Panc1 (cell line): ENCODE data around the gene POGK. TPM values are rescaled to one million over a fixed set of nuclear protein-coding genes. Genes with fewer than 3 reads are reported as not detected.

Experiments
- ATAC-seq: fragments of 200-7000 bp; cut with Tn5 transposase; 2 replicates; pipeline ENCODE4 v1.9.1; 2020; ENCODE audit warnings: mild to moderate bottlenecking, moderate library complexity
- BruUV-seq: library from RNA; stranded (reverse); fragments of 400-500 nt; replicated peaks from 2 replicates; lab custom pipeline; 2021; lab: Mats Ljungman, UMichigan
- CTCF ChIA-PET: fragments of 300-600 bp; sonication (Branson Sonifier 250); formaldehyde crosslinking; loops from one replicate; lab custom pipeline; 2022; ENCODE audit warnings: antibody characterized with exemption; lab: Charles Lee
- POLR2A ChIA-PET: fragments of 300-600 bp; sonication (Branson Sonifier 250); formaldehyde crosslinking; loops from one replicate; lab custom pipeline; 2022; ENCODE audit warnings: antibody characterized with exemption; lab: Charles Lee
- DNase-seq: peaks from one replicate; pipeline ENCODE4 v3.0.0-alpha.2; 2010; ENCODE audit warnings: low read depth, low spot score
- H3K27ac ChIP-seq: 2 replicates; pipeline ENCODE4 v1.5.1; 2011; ENCODE audit warnings: mild to moderate bottlenecking, low read length, inconsistent platforms
- H3K27me3 ChIP-seq: fragments of 200-500 bp; sonication (Bioruptor generic); 2 replicates; pipeline ENCODE4 v1.6.0; 2014; ENCODE audit warnings: low read length, inconsistent platforms; ENCODE audit not compliant: control insufficient read depth, insufficient read depth
- H3K36me3 ChIP-seq: fragments of 200-500 bp; sonication (Bioruptor generic); 2 replicates; pipeline ENCODE4 v1.5.1; 2014; ENCODE audit warnings: inconsistent platforms, mild to moderate bottlenecking, low read length, moderate library complexity; ENCODE audit not compliant: control insufficient read depth, insufficient read depth
- H3K4me1 ChIP-seq: 2 replicates; pipeline ENCODE4 v1.5.1; 2011; ENCODE audit warnings: inconsistent platforms, mild to moderate bottlenecking, low read length, moderate library complexity; ENCODE audit not compliant: control insufficient read depth, insufficient read depth
- H3K4me3 ChIP-seq, 2 experiments: 2 replicates each; pipeline ENCODE4 v1.5.1; 2011 to 2012; ENCODE audit warnings: low read depth in 2 of 2, low read length in 2 of 2, mild to moderate bottlenecking in 2 of 2, inconsistent platforms in 1 of 2, moderate library complexity in 1 of 2
- H3K9me3 ChIP-seq: fragments of 200-500 bp; sonication (Bioruptor generic); 2 replicates; pipeline ENCODE4 v1.5.1; 2014; ENCODE audit warnings: low read depth, mild to moderate bottlenecking, inconsistent platforms, low read length, moderate library complexity; ENCODE audit not compliant: control insufficient read depth, insufficient read depth
- POLR2AphosphoS5 ChIP-seq: IDR thresholded peaks from 2 replicates; pipeline ENCODE4 v1.6.1; 2012; ENCODE audit warnings: mild to moderate bottlenecking, low read depth, low read length, moderate library complexity
- SIN3A ChIP-seq: IDR thresholded peaks from 2 replicates; pipeline ENCODE4 v1.6.1; 2012; ENCODE audit warnings: low read depth, mild to moderate bottlenecking, low read length, moderate library complexity, borderline replicate concordance; ENCODE audit not compliant: insufficient read depth
- TCF7L2 ChIP-seq: IDR thresholded peaks from 2 replicates; pipeline ENCODE4 v1.6.1; 2011; ENCODE audit warnings: mild to moderate bottlenecking, low read depth, low read length, inconsistent platforms
- in situ Hi-C: cut with HindIII; loops from 2 replicates; pipeline ENCODE4 v1.10.0; 2016; ENCODE audit warnings: low sequenced_read_pairs, low pct_unique_long_range_greater_than_20kb
- intact Hi-C: fragments of 100-400 bp; cut with micrococcal nuclease; formaldehyde crosslinking; loops from one replicate; pipeline ENCODE4 v1.10.0; 2022; ENCODE audit not compliant: unreplicated experiment
- total RNA-seq: library from RNA; stranded (reverse); gene quantifications from one replicate; pipeline ENCODE4 v1.2.1, GENCODE V29; 2021; ENCODE audit not compliant: unreplicated experiment
- TF ChIP-seq, protein P1 (sequence below): fragments of 450-650 bp; IDR thresholded peaks from 2 replicates; pipeline ENCODE4 v1.5.1; 2017; ENCODE audit warnings: mild to moderate bottlenecking
- TF ChIP-seq, protein P2 (sequence below), 2 experiments: IDR thresholded peaks; 2 replicates each; pipeline ENCODE4 v1.6.1; 2011 to 2012; ENCODE audit warnings: low read depth in 2 of 2, control low read depth in 1 of 2, low read length in 1 of 2, mild to moderate bottlenecking in 1 of 2, moderate library complexity in 1 of 2; ENCODE audit not compliant: insufficient read depth in 1 of 2

Gene POGK
- total RNA-seq, 1 experiment from 2014 or later = 49.5 TPM

- DNase-seq = no peak
- CTCF ChIA-PET = no interaction called here
- no peaks in the 10 kb centered on the region for H3K36me3 ChIP-seq
- no peak for ATAC-seq
- intact Hi-C loops = no loop called here
- H3K27me3 ChIP-seq = peaks cover 31% of the 10 kb centered on the region
- no peaks in the 10 kb centered on the region for H3K9me3 ChIP-seq
- no peaks in the 10 kb centered on the region for H3K4me1 ChIP-seq
- POLR2A ChIA-PET = no interaction called here
- no peak overlapping the region for H3K4me3 ChIP-seq
- no TSS peak for BruUV-seq
- in situ Hi-C loops = no loop called here
- no peak overlapping the region for H3K27ac ChIP-seq
- TF ChIP-seq POLR2AphosphoS5 (no peak), TCF7L2 (no peak), SIN3A (no peak)
- TF ChIP-seq, protein P1, sequence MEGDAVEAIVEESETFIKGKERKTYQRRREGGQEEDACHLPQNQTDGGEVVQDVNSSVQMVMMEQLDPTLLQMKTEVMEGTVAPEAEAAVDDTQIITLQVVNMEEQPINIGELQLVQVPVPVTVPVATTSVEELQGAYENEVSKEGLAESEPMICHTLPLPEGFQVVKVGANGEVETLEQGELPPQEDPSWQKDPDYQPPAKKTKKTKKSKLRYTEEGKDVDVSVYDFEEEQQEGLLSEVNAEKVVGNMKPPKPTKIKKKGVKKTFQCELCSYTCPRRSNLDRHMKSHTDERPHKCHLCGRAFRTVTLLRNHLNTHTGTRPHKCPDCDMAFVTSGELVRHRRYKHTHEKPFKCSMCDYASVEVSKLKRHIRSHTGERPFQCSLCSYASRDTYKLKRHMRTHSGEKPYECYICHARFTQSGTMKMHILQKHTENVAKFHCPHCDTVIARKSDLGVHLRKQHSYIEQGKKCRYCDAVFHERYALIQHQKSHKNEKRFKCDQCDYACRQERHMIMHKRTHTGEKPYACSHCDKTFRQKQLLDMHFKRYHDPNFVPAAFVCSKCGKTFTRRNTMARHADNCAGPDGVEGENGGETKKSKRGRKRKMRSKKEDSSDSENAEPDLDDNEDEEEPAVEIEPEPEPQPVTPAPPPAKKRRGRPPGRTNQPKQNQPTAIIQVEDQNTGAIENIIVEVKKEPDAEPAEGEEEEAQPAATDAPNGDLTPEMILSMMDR = no peak
- TF ChIP-seq, protein P2, sequence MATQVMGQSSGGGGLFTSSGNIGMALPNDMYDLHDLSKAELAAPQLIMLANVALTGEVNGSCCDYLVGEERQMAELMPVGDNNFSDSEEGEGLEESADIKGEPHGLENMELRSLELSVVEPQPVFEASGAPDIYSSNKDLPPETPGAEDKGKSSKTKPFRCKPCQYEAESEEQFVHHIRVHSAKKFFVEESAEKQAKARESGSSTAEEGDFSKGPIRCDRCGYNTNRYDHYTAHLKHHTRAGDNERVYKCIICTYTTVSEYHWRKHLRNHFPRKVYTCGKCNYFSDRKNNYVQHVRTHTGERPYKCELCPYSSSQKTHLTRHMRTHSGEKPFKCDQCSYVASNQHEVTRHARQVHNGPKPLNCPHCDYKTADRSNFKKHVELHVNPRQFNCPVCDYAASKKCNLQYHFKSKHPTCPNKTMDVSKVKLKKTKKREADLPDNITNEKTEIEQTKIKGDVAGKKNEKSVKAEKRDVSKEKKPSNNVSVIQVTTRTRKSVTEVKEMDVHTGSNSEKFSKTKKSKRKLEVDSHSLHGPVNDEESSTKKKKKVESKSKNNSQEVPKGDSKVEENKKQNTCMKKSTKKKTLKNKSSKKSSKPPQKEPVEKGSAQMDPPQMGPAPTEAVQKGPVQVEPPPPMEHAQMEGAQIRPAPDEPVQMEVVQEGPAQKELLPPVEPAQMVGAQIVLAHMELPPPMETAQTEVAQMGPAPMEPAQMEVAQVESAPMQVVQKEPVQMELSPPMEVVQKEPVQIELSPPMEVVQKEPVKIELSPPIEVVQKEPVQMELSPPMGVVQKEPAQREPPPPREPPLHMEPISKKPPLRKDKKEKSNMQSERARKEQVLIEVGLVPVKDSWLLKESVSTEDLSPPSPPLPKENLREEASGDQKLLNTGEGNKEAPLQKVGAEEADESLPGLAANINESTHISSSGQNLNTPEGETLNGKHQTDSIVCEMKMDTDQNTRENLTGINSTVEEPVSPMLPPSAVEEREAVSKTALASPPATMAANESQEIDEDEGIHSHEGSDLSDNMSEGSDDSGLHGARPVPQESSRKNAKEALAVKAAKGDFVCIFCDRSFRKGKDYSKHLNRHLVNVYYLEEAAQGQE (IDR thresholded peaks at IDR 0.05; ENCODE audit: insufficient read depth in 1 of 2, low read depth in 2 of 2, low read length in 1 of 2) = no peak
Measured at GRCh38 chr1:166889776-166890175, 50.5 kb downstream of the POGK start.

DNA sequence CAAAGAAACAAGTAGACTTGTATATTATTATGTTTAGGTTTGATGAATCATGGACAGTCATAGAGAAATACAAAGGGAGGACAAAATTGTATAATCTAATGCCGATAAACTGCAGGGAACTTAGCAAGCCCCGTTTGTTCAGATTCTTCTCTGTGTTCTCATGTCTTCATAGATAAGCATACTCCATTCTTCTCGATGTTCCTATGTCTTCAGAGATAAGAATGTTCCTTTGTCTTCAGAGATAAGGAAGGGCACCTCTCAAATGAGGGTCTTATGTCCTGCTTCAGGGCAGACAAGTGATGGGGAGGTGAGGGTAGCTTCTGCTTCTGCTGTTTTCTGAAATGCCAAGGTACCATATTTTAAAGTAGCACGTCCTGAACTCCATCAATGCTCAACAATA, 56.5 kb downstream of the POGK start:
- ATAC-seq = no peak
- in situ Hi-C loops = no loop called here

More for the DNA sequence above, 56.5 kb downstream of the POGK start:
- TF ChIP-seq TCF7L2 (no peak), POLR2AphosphoS5 (no peak), SIN3A (no peak)
- TF ChIP-seq, protein P1 = no peak
- TF ChIP-seq, protein P2 (IDR thresholded peaks at IDR 0.05; ENCODE audit: insufficient read depth in 1 of 2, low read depth in 2 of 2, low read length in 1 of 2) = no peak
- no peak overlapping the region for H3K4me3 ChIP-seq
- H3K4me1 ChIP-seq = no peaks in the 10 kb centered on the region
- ChIA-PET POLR2A (no interaction called here), CTCF (no interaction called here)
- H3K27me3 ChIP-seq = peaks cover 16% of the 10 kb centered on the region
- no peaks in the 10 kb centered on the region; the same call in 1 of the 2 replicates for H3K9me3 ChIP-seq
- intact Hi-C loops = no loop called here
- no peak overlapping the region for H3K27ac ChIP-seq
- no peaks in the 10 kb centered on the region for H3K36me3 ChIP-seq
- no TSS peak for BruUV-seq
- no peak for DNase-seq
